HepG2 (cell line): ENCODE data around the gene TSPAN9. TPM values are rescaled to one million over a fixed set of nuclear protein-coding genes. Genes with fewer than 3 reads are reported as not detected.

ENCODE experiments used
- ATAC-seq: fragments of 200-7000 bp; cut with Tn5 transposase; 3 replicates; pipeline ENCODE4 v1.9.1; 2020; ENCODE audit warnings: mild to moderate bottlenecking, moderate library complexity
- BruUV-seq: library from RNA; stranded (reverse); fragments of 400-500 nt; replicated peaks from 2 replicates; lab custom pipeline; 2021; lab: Mats Ljungman, UMichigan
- CTCF ChIA-PET: fragments of 300-600 bp; formaldehyde crosslinking; extraction: SDS; loops from one replicate; lab custom pipeline; 2021; ENCODE audit warnings: low total read pairs, inconsistent platforms, low intra/inter-chr PET ratio; lab: Yijun Ruan, JAX
- POLR2A ChIA-PET: fragments of 350-600 bp; sonication (Branson Sonifier 250); formaldehyde crosslinking; loops from one replicate; lab custom pipeline; 2020; ENCODE audit warnings: antibody characterized with exemption, inconsistent platforms; lab: Yijun Ruan, JAX
- DNase-seq: peaks from one replicate; pipeline ENCODE4 v3.0.0-alpha.2; 2015; ENCODE audit warnings: low spot score
- FAIRE-seq: peaks from 3 replicates; lab custom pipeline; 2011; peaks lifted over from hg19 to GRCh38; lab: Jason Lieb, UNC
- H2AFZ ChIP-seq: one replicate; pipeline ENCODE4 v1.6.1; 2011; ENCODE audit warnings: low read length, inconsistent platforms
- H3K27ac ChIP-seq: fragments of 300-600 bp; 3 replicates; pipeline ENCODE4 v1.8.0; 2011; ENCODE audit warnings: mixed run types, mild to moderate bottlenecking, mixed read lengths, low read length, inconsistent platforms; ENCODE audit not compliant: insufficient read depth; ENCODE audit errors: extremely low read length
- H3K27me3 ChIP-seq, 2 experiments: fragments of 200-600 bp in 1 of 2; 2 replicates in 1 of 2; 3 replicates in 1 of 2; pipeline versions ENCODE4 v1.6.0 to v1.8.0; 2011; ENCODE audit warnings: low read length in 2 of 2, mild to moderate bottlenecking in 2 of 2, moderate library complexity in 2 of 2, inconsistent platforms in 1 of 2; ENCODE audit not compliant: insufficient read depth in 2 of 2, control insufficient read depth in 1 of 2
- H3K36me3 ChIP-seq, 2 experiments: fragments of 200-600 bp in 1 of 2; replicated peaks in 1 of 2; 2 replicates in 1 of 2; 3 replicates in 1 of 2; pipeline versions ENCODE4 v1.5.1 to v1.8.0; 2011; ENCODE audit warnings: low read length in 2 of 2, inconsistent platforms in 1 of 2; ENCODE audit not compliant: insufficient read depth in 2 of 2, control insufficient read depth in 1 of 2
- H3K4me1 ChIP-seq: 2 replicates; pipeline ENCODE4 v1.5.1; 2012; ENCODE audit warnings: low read length, inconsistent platforms; ENCODE audit not compliant: insufficient read depth
- H3K4me2 ChIP-seq: 2 replicates; pipeline ENCODE4 v1.6.0; 2011; ENCODE audit warnings: low read depth, low read length, inconsistent platforms
- H3K4me3 ChIP-seq, 3 experiments: fragments of 200-600 bp in 1 of 3; sonication (generic), shearing (Covaris generic) in 1 of 3; replicated peaks in 1 of 3; 2 replicates each; pipeline ENCODE4 v1.5.1; 2011 to 2016; ENCODE audit warnings: low read length in 3 of 3, inconsistent platforms in 2 of 3, low read depth in 2 of 3, mild to moderate bottlenecking in 2 of 3, control low read depth in 1 of 3, mixed read lengths in 1 of 3; ENCODE audit not compliant: insufficient read depth in 1 of 3
- H3K79me2 ChIP-seq: one replicate; pipeline ENCODE4 v1.6.1; 2011; ENCODE audit warnings: low read length, inconsistent platforms; ENCODE audit not compliant: insufficient read depth
- H3K9ac ChIP-seq: 2 replicates; pipeline ENCODE4 v1.6.0; 2011; ENCODE audit warnings: mild to moderate bottlenecking, low read depth, low read length, inconsistent platforms; ENCODE audit not compliant: insufficient read depth
- H3K9me3 ChIP-seq: 2 replicates; pipeline ENCODE4 v1.5.1; 2012; ENCODE audit warnings: mild to moderate bottlenecking, low read length
- H4K20me1 ChIP-seq: 2 replicates; pipeline ENCODE4 v1.6.0; 2011; ENCODE audit warnings: inconsistent platforms, mild to moderate bottlenecking, low read length, moderate library complexity; ENCODE audit not compliant: insufficient read depth
- FOXA1 ChIP-seq, 2 experiments: fragments of 450-650 bp in 1 of 2; sonication (generic) in 1 of 2; formaldehyde crosslinking in 1 of 2; IDR thresholded peaks; 2 replicates each; pipeline versions ENCODE4 v1.4.0 to v1.6.1; 2016 to 2020; ENCODE audit warnings: missing genetic modification reagents in 1 of 2
- NPAS2 ChIP-seq: sonication (generic); formaldehyde crosslinking; IDR thresholded peaks from 2 replicates; pipeline ENCODE4 v1.8.0; 2022; ENCODE audit warnings: mild to moderate bottlenecking, missing genetic modification reagents, borderline replicate concordance
- PHF20 ChIP-seq: sonication (generic); formaldehyde crosslinking; IDR thresholded peaks from 2 replicates; pipeline ENCODE4 v1.5.0; 2020; ENCODE audit warnings: mild to moderate bottlenecking, missing genetic modification reagents
- SIX1 ChIP-seq: sonication (generic); formaldehyde crosslinking; IDR thresholded peaks from 2 replicates; pipeline ENCODE4 v1.4.0; 2020; ENCODE audit warnings: missing genetic modification reagents, borderline replicate concordance
- WGBS: methylation state at CpG from one replicate; pipeline ENCODE4 v1.1.6; 2017; ENCODE audit warnings: low lambda C conversion rate; 5-methylcytosine and 5-hydroxymethylcytosine counted together
- in situ Hi-C: cut with HindIII; loops from 2 replicates; pipeline ENCODE4 v1.10.0; 2017; ENCODE audit warnings: low pct_unique_long_range_greater_than_20kb; ENCODE audit not compliant: extremely low pct_ligation_motif_present
- intact Hi-C: fragments of 100-400 bp; cut with micrococcal nuclease; formaldehyde crosslinking; loops from one replicate; pipeline ENCODE4 v1.10.0; 2022; ENCODE audit not compliant: unreplicated experiment
- polyA plus RNA-seq, 8 experiments: library from polyadenylated mRNA; depleted of rRNA in 3 of 8; stranded (reverse) in 7 of 8; unstranded in 1 of 8; fragments of >200 nt; fragmentation: Illumina TruSeq in 4 of 8; extraction: Trizol in 4 of 8; gene quantifications; 2 replicates each; pipeline versions ENCODE4 v1.2.1 to v1.2.3, GENCODE V29; 2011 to 2016; ENCODE audit warnings: low read depth in 4 of 8, missing spikeins in 1 of 8, mixed read lengths in 1 of 8; ENCODE audit not compliant: insufficient read depth in 1 of 8
- total RNA-seq, 5 experiments: library from RNA; depleted of rRNA; stranded (reverse); fragments of >200 nt; fragmentation: Illumina TruSeq; extraction: Trizol; gene quantifications; 2 replicates each; pipeline ENCODE4 v1.2.3, GENCODE V29; 2016; ENCODE audit warnings: low read depth in 1 of 5
- TF ChIP-seq, protein P1 (sequence below): sonication (generic); formaldehyde crosslinking; IDR thresholded peaks from 2 replicates; pipeline ENCODE4 v1.9.0; 2021; ENCODE audit warnings: missing genetic modification reagents, mild to moderate bottlenecking, borderline replicate concordance
- TF ChIP-seq, protein P2 (sequence below): sonication (generic); formaldehyde crosslinking; IDR thresholded peaks from 2 replicates; pipeline ENCODE4 v1.8.1; 2023; ENCODE audit warnings: mild to moderate bottlenecking, missing genetic modification reagents
- TF ChIP-seq, protein P3 (sequence below): sonication (generic); formaldehyde crosslinking; IDR thresholded peaks from 2 replicates; pipeline ENCODE4 v1.8.0; 2022; ENCODE audit warnings: missing genetic modification reagents, low read depth, mild to moderate bottlenecking, borderline replicate concordance

Gene TSPAN9
- total and polyA plus RNA-seq, 2 of the 13 experiments (the other 11 are each of a cell fraction or from before 2014, with no cell fraction given), result 18.1 to 42.3 TPM

DNA sequence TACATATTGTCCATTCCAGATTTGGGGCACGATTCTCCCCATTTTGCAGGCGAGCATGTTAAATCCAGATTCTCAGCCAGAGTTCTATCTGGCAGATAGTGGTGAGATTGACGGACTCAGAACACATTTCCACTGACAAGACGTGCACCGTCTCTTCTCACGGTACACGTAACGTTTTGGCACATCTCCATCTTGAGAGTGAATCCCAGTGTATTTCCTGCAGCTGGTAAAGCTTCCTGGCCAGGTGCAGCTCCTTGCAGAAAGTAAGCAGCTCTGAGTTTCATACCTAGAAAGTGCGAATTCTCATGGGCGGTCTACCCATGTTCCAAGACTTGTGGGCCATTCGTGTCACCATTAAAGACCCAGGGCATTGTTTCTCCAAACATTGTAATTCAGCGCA lies 102.6 kb downstream of the TSPAN9 start:
- no TSS peak for BruUV-seq
- Histone ChIP-seq H3K27me3 (no peaks in the 10 kb centered on the region), H3K9ac (no peak overlapping the region), H3K4me3 (no peak overlapping the region), H3K9me3 (no peaks in the 10 kb centered on the region), H3K27ac (no peak overlapping the region), H3K4me2 (no peak overlapping the region), H4K20me1 (peaks cover 3% of the 10 kb centered on the region; the same call in 1 of the 2 replicates), H3K4me1 (no peaks in the 10 kb centered on the region), H2AFZ (no peak overlapping the region), H3K36me3 (no peaks in the 10 kb centered on the region; a peak in 1 of 5 replicates), H3K79me2 (no peaks in the 10 kb centered on the region)
- DNase-seq, result no peak
- TF ChIP-seq PHF20, result no peak
- TF ChIP-seq, protein P1, sequence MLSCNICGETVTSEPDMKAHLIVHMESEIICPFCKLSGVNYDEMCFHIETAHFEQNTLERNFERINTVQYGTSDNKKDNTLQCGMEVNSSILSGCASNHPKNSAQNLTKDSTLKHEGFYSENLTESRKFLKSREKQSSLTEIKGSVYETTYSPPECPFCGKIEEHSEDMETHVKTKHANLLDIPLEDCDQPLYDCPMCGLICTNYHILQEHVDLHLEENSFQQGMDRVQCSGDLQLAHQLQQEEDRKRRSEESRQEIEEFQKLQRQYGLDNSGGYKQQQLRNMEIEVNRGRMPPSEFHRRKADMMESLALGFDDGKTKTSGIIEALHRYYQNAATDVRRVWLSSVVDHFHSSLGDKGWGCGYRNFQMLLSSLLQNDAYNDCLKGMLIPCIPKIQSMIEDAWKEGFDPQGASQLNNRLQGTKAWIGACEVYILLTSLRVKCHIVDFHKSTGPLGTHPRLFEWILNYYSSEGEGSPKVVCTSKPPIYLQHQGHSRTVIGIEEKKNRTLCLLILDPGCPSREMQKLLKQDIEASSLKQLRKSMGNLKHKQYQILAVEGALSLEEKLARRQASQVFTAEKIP (CRISPR knock-in tag), result no peak
- TF ChIP-seq FOXA1 (IDR thresholded peaks at IDR 0.05), result no peak
- TF ChIP-seq FOXA1 (CRISPR knock-in tag; IDR thresholded peaks at IDR 0.05), result no peak
- TF ChIP-seq SIX1 (CRISPR knock-in tag), result no peak
- no peak for TF ChIP-seq NPAS2 (CRISPR knock-in tag)
- TF ChIP-seq, protein P2, sequence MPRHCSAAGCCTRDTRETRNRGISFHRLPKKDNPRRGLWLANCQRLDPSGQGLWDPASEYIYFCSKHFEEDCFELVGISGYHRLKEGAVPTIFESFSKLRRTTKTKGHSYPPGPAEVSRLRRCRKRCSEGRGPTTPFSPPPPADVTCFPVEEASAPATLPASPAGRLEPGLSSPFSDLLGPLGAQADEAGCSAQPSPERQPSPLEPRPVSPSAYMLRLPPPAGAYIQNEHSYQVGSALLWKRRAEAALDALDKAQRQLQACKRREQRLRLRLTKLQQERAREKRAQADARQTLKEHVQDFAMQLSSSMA (CRISPR knock-in tag), result no peak
- TF ChIP-seq, protein P3, sequence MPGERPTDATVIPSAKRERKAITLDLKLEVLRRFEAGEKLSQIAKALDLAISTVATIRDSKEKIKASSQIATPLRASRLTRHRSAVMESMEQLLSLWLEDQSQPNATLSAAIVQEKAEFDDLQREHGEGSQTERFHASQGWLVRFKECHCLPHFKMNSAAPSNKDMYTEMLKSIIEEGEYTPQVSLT (CRISPR knock-in tag), result no peak
- 97% methylated on average over 12 of the region's 12 CpGs for WGBS
- FAIRE-seq, result no peak
- in situ Hi-C loops (no loop called here), intact Hi-C loops (no loop called here)
- POLR2A ChIA-PET, result no interaction called here
- CTCF ChIA-PET, result no interaction called here
- ATAC-seq, result no peak
